Measurements from ENCODE around the gene TRAM2. TPM values are rescaled to one million over a fixed set of nuclear protein-coding genes. Genes with fewer than 3 reads are reported as not detected.

TRAM2 gene
- total RNA-seq, 1 experiment from 2014 or later: 176 TPM

GRCh38 chr6:52595000-52595795 is 18.3 kb upstream of the TRAM2 start:
- peak; percentile 93 for DNase-seq (ENCODE audit: low read depth)

DNA sequence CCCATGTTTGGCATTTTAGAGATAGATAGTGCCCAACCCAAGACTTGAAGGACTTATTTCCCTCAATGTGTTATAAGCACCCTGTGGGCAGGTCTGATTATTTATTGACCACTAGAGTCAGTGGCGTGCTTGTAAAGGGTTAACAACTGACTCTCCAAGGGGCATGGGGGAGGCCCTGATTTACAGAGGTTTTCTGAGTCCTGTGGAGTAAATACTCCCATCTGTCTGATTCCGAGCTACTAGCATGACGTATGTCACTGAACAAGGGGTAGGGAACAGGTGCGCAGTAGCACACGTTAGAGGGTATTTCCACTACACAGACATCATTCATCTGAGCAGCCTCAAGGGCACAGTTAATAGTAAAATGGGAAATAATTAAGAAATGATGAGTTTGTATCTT is 17.4 kb upstream of the TRAM2 start:
- DNase-seq (ENCODE audit: low read depth): no peak

- no peak for DNase-seq (ENCODE audit: low read depth)
Measured at GRCh38 chr6:52591832-52592231, 15.0 kb upstream of the TRAM2 start.

GRCh38 chr6:52590152-52590891 is 13.5 kb upstream of the TRAM2 start:
- peak; percentile 84 for DNase-seq (ENCODE audit: low read depth)

- DNase-seq (ENCODE audit: low read depth): no peak
Measured at GRCh38 chr6:52588710-52589091, 11.8 kb upstream of the TRAM2 start.

DNA sequence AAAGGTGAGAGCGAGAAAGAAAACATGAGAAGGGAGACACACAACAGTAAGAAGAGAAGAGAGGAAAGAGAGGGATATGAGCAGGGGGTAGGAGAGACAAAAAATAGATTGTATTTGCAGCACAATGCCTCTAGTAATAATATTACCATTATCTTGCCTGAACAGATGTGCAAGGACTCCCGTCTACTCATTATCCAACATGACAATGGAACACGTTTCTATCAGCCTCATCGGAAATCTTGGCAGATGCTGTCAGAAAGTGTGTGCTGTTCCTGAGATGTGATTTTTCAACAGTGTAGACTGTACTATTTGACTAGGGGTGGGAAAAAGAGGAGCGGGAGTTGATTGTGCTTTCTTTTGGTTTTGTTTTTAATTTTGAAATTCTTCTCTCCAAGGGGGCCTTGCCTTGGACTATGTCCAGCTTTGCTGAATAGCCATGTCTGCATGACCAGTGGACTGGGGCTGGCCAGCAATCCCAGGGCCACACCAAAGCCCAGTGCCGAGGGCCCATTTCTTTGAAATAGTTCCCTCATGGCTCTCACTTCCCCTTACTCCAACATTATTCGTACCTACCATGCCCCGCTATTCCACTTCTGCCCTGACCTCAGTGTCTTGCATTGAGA is 11.3 kb upstream of the TRAM2 start:
- no peak for DNase-seq (ENCODE audit: low read depth)

DNA sequence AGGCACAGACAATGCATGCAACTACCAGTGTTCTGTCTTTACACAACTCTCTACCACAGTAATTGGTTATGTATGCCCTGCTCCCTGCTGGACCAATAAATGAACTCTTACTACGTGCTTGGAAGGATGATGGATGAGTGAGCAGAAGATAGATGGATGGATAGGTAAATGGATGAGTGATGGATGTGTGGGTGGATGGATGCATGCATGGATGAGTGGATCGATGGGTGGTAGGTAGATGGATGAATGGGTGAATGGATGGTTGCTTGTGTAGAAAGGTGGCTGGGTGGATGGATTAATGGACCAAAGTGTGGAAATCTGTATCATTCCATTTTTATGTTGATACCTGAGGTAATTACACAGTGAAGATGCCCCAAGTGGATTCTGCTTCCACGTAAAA is 10.1 kb upstream of the TRAM2 start:
- no peak for DNase-seq (ENCODE audit: low read depth)

DNA sequence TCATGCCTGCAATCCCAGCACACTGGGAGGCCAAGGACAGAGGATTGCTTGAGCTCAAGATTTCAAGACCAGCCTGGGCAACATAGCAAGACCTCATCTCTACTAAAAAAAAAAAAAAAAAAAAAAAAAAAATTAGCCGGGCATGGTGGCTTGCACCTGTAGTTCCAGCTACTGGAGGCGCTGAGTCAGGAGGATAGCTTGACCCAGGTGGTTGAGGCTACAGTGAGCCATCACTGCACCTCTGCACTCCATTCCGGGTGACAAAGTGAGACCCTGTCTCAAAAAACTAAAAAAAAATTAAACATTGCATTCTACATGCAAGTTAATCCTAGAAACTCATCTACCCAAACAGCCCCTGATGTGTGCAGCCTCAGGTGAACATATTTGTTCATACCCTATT is 7.3 kb upstream of the TRAM2 start:
- DNase-seq (ENCODE audit: low read depth): no peak

GRCh38 chr6:52582996-52583395 is 6.1 kb upstream of the TRAM2 start:
- no peak for DNase-seq (ENCODE audit: low read depth)

DNA sequence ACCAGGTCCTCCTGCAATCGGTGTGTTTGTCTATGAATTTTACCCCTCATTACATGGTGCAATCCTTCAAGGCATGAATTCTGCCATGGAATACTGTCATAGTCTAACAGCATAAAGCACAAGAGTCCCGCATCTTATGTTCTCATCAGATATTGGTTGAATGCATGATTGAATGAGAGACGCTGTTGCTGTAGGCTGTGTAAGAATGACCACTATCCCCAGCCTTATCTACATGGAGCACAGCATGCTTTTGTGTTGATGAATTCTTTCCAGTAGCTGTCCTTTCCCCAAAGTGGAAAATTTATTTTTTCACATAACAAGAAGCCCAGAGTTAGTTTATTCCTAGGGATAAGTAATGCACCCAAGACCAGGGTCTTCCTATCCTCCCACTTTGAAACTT is 5.6 kb upstream of the TRAM2 start:
- DNase-seq (ENCODE audit: low read depth): no peak

- DNase-seq (ENCODE audit: low read depth): no peak
Measured at GRCh38 chr6:52580905-52581304, 4.0 kb upstream of the TRAM2 start.

GRCh38 chr6:52579006-52579660 is 2.3 kb upstream of the TRAM2 start:
- DNase-seq (ENCODE audit: low read depth): no peak

DNA sequence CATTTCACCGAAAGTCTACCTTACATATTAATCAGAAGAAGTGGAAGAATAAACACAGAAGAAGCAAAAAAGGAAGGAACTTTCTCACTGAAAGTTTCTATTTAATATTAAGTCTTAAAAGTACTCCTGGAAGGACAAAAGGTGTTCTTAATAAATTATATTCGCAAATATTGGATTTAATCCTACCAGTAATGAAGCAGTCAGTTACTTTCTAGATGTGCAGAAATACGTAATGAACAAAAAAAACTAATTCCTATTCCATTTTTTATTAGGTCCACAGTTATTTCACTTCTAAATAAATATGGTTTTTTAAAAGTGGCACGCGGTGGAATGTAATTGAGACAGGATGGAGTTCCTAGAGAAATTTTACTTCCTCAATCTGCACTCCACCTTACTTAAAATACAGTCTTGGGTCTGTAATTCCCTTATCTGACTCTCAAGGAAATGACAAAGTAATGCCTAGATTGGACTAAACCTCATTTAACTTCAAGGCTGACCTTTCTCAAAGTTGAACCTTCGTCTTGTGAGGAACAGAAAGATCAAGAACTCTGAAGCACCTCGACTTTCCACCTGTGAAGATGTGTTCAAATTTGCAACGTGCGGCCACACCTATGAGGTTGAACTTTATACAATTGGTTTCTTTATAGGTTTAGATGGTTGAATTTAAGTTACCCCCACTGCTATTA is 1.1 kb upstream of the TRAM2 start:
- DNase-seq (ENCODE audit: low read depth): no peak

- peak; percentile 87 for DNase-seq (ENCODE audit: low read depth)
Measured at GRCh38 chr6:52576392-52577021, 353 bp downstream of the TRAM2 start.

DNA sequence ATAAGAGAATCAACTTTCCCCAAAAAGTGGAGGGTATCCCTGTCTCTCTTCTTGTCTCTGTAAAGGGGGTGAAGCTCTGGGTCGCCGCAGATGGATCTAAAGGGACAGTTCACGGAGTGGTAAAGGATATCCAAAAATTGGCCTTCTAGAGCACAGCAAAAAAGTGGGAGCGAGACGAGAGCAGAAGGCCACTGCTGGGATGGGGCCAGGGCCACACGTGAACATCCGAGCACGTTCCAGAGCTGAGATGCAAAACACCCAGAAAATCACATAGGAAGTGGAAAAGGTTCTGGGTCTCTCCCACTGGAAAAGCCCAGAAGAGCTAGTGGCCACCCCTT is 837 bp downstream of the TRAM2 start:
- no peak for DNase-seq (ENCODE audit: low read depth)

- DNase-seq (ENCODE audit: low read depth): peak; percentile 67
Measured at GRCh38 chr6:52575502-52575892, 1.4 kb downstream of the TRAM2 start.

DNA sequence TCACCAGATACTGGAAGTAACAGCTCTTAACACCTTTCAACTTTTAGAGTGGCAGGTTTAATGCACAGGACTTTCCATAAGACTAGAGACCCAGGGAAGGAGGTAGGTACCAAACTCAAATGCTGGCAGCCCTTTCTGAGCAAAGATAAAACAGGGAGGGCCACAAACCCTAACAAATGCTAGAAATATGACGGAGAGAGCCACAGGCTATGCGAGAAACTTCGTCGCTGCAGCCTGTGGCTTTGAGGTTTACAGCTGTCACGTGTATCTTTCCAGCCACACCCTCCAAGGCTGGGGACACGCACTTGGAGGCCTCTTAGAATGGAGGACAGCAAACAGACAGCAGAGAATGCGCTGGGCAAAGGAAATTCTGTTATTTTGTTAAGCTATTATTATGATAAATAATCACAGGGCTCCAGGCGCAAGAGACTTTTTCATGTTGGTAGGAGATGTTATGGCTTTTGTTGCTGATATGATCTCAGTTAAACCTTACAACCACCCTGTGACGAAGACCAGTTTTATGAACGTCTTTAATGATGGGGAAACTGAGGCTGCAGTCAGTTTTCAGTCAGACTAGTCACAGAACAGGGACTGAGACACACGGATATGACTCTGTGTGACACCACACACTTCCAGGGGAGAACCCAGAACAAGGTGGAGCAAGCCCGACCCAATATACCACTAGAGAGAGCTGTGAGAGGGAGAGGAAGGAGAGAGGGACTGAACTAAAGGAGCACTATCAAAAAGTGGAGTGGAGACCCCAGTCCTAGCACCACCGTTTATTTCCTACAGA is 2.0 kb downstream of the TRAM2 start:
- peak; percentile 94 for DNase-seq (ENCODE audit: low read depth)

DNA sequence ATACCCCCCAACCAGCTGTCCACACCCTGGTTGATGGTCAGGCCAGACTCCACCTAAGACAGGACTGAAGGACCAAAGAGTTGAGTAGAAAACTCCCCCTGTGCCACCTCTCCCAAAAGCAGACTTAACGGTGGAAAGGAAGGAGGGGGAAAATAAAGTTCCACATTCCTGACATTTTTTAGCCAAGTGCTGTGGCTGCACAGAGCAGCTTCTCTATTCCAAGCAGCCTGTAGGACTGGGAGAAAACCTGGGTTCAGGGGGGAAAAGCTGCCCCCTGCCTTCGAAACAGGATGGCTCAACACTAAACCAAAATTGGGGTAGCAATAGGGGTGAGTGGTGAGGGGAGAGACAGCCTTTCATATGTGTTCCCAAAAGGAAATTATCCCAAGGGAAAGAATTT is 3.6 kb downstream of the TRAM2 start:
- DNase-seq (ENCODE audit: low read depth): peak; percentile 78

DNA sequence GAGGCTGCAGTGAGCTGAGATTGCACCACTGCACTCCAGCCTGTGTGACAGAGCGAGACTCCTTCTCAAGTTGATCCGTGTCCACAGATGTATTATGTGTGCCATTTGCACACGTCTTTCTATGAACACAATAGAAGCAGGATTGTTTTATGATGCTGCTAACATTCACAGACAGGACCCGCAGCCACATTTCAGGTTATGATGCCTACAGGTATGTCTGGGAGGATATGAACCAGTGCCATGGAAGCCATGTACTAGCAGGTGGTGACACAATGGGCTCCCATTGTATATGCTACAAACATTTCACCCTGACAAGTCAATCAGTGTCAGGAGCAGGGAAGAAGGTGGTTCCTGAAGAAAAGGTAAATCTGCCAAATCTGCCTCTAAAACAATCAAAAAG is 4.3 kb downstream of the TRAM2 start:
- no peak for DNase-seq (ENCODE audit: low read depth)

- peak; percentile 82 for DNase-seq (ENCODE audit: low read depth)
Measured at GRCh38 chr6:52571099-52571755, 5.6 kb downstream of the TRAM2 start.

Measured in M059J (cell line).